Fibroblast of peridontal ligament (primary cell): ENCODE results near the gene PRKCZ.

ENCODE experiments used
- DNase-seq: peaks from one replicate; pipeline ENCODE4 v3.0.0-alpha.2; 2010; ENCODE audit errors: extremely low read depth

The PRKCZ gene

GRCh38 chr1:2024887-2025286 lies 25.3 kb upstream of the PRKCZ start:
- no peak for DNase-seq

DNA sequence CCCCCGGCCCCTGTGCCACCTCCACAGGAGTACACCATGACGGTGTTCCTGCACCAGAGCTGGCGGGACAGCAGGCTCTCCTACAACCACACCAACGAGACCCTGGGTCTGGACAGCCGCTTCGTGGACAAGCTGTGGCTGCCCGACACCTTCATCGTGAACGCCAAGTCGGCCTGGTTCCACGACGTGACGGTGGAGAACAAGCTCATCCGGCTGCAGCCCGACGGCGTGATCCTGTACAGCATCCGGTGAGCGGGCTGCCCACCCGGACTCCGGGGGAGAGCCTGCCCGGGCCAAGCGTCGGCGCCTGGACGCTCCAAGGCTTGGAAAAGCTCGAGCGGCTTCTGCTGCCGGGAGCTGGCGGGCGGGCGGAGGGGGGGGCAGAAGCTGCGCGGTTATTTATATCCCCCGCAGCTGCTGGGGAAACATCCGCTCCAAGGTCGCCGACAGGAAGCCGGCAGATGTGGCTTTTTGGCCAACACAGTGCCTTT lies 24.7 kb upstream of the PRKCZ start:
- no peak for DNase-seq

DNA sequence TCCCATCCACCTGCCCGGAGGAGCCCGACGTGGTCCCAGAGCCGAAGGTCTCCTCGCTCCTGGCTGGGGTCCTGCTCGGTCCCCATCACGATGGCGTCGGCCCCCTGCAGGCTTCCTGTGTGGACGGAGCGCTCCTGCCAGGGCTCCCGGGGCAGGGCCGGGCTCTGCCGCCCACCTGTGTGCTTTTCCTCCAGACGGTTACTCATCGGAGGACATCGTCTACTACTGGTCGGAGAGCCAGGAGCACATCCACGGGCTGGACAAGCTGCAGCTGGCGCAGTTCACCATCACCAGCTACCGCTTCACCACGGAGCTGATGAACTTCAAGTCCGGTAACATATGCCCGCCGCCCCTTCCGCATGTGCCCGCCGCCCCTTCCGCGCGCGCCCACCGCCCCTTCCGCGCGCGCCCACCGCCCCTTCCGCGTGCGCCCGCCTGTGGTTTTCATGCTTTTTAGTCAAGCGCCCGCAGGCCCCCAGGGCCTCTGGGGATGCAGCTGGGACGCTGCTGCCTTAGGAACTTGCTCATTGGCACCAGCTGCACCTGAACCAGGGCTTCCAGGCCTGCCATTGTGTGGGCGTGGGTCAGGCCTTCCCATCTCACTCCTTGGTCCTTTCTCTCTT lies 22.1 kb upstream of the PRKCZ start:
- DNase-seq, result no peak

DNA sequence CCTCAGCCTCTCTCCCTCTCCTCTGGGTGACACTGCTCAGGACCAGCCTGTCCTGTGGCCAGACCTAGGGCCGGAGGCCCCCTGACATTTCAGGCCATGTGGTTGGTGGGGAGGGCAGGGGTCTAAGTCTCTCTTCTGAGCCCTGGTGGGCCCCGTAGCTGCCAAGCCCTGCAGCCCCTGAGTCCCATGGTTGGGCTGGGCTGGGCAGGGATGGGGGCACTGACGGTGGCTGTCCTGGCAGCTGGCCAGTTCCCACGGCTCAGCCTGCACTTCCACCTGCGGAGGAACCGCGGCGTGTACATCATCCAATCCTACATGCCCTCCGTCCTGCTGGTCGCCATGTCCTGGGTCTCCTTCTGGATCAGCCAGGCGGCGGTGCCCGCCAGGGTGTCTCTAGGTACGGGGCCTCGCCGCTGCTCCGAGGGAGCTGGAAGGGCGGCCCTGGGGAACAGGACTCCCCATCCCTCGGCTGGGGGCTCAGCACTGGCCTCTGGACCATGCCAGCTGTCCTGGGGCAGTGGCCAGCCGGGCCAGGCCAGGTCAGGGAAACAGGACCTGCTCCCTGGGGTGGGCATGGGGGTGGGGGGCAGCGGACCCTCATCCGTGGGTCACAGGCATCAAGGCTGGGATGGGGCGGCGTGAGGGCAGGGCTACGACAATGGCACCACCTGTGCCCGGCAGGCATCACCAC lies 21.2 kb upstream of the PRKCZ start:
- DNase-seq, result no peak

DNA sequence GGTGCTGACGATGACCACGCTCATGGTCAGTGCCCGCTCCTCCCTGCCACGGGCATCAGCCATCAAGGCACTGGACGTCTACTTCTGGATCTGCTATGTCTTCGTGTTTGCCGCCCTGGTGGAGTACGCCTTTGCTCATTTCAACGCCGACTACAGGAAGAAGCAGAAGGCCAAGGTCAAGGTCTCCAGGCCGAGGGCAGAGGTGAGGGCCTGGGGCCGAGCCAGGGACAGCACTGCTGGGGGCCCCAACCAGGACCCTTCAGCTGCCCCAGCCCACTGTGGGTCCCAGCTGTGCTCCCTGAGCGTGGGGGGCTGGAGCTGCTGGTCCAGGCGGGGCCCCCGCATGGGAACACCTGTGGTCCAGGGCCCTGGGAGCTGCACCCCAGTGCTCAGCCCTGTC lies 20.6 kb upstream of the PRKCZ start:
- no peak for DNase-seq

DNA sequence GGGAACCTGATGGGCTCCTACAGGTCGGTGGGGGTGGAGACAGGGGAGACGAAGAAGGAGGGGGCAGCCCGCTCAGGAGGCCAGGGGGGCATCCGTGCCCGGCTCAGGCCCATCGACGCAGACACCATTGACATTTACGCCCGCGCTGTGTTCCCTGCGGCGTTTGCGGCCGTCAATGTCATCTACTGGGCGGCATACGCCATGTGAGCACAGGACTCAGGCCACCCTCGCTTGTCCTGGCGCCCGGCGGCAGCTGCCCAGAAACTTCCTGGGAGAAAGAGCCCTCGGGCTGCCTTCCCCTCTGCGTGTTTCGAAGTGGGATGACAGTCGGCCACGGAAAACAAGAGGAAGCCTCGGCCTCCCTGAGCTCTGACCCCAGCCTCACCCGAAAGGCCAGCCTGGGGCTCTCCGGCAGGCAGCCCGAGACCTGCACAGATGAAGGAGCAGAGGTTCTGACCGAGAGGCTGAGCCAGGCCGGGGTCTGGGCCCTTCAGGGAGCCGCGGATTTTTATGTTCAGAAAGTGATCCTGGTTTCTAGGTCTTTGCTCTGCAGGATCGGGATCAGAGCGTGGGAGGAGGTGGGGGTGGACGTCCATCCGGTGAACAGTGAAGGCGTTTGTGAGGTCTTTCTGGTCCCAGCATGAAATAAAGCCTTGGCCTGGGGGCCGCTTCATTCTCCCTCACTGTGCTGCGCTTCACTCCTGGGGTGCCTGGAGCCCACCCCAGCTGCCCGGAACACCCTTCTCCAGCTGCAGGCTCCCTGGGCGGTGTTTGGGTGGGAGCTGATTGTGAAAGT lies 19.9 kb upstream of the PRKCZ start:
- DNase-seq, result no peak

- DNase-seq, result no peak
These were observed 18.4 kb upstream of the PRKCZ start for GRCh38 chr1:2031546-2032540.

- no peak for DNase-seq
These were observed 17.5 kb upstream of the PRKCZ start for GRCh38 chr1:2032737-2033136.

DNA sequence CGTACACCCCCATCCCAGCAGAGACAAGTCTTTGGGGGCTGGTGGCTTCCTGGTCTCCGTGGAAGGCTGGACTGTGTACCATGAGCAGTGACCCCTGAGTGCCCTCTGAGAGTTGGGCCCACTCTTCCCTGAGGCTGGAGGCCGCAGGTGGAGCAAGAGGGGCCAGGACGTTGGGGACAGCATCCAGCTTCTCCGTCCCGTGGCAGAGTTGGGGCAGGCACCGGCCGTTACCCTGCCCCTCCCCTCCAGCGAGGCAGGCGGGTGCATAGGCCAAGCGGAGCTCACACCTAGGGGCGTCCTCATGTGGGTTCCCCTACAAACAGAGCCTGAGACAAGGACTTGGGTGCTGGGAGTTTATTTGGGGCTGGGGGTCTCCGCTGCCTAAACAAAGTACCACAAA lies 17.0 kb upstream of the PRKCZ start:
- DNase-seq, result no peak

GRCh38 chr1:2036287-2036686 lies 13.9 kb upstream of the PRKCZ start:
- DNase-seq, result no peak

GRCh38 chr1:2037314-2037979 lies 12.8 kb upstream of the PRKCZ start:
- no peak for DNase-seq

DNA sequence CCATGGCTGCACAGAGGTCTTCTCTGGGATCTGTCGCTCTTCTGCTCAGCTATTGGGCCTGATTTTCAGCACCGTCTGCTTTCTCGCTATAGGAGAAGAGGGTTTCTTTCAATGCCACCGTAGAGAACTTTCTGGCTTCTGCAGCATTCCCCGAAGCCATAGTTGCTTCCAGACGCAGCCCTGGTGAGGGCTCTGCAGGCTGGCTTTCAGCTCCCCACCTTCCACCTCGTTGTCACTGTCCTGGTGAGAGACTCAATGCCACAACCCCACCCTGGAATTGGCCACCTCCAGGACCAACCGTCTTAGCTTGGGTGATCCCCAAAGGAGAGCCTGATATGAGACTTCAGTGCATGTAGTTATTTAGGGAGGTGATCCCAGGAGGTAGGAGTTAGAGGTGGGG lies 12.0 kb upstream of the PRKCZ start:
- no peak for DNase-seq

- DNase-seq, result no peak
These were observed 11.0 kb upstream of the PRKCZ start for GRCh38 chr1:2039251-2039650.

GRCh38 chr1:2041305-2041704 lies 8.9 kb upstream of the PRKCZ start:
- no peak for DNase-seq

GRCh38 chr1:2041887-2042286 lies 8.3 kb upstream of the PRKCZ start:
- no peak for DNase-seq

DNA sequence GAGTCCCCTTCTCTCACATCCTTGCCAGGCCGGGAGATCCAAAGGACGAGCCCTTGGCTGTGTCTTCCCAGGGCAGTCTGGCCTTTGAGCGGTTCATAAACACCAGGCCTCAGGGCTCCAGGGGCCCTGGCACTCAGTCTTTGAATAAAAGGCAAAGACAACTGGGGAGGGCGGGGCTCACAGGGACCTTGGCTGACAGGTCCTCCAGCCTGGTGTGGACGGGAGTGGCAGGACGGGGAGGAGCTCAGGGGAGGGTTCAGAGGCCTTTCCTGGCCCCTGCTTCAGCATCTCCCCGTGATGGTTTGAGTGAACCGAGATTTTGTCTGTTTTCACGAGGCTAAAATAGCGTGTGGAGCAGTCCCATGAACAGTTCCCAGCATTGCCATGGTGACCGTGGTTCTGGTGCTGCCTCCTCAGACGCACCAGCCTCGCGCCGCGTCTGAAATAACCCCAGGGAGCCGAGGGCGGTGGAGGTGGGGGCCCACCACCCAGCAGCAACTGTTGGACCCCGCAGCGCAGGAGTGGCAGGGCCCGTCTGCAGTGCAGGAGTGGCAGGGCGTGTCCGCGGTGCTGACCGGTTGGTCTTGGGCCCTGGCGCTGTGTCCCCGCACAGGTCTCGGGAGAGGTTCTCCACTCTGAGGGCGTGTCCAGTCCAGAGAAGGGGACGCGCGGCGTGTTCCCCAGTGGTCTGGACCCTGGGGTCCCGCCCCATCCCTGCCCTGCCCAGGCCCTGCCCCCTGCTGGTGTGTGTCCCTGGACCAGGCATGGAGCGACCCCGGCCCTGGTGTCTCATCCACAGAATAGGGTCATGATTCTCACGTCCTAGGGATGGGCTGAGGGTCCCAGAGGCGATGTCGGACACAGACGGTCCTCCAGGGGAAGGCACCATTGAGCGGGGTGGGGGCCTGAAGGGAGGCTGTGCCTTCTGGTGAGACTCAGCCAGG lies 7.1 kb upstream of the PRKCZ start:
- no peak for DNase-seq

DNA sequence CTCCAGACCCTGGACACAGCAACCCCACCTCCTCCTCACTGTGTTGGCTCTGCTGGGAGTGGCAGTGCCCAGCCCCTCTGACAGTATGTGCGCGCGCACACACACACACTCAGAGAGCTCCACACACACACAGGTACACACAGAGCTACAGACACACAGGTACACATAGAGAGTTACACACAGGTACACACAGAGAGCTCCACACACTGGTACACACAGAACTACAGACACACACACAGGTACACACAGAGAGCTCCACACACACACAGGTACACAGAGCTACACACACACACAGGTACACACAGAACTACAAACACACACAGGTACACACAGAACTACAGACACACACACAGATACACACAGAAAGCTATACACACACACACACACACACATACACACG lies 6.3 kb upstream of the PRKCZ start:
- DNase-seq, result no peak

GRCh38 chr1:2044510-2045319 lies 5.5 kb upstream of the PRKCZ start:
- peak; percentile 10 for DNase-seq
